ENCODE measurements around the gene ELOVL6. TPM values are rescaled to one million over a fixed set of nuclear protein-coding genes. Genes with fewer than 3 reads are reported as not detected.

ELOVL6 gene
- total RNA-seq, 1 experiment from 2014 or later, result 38.7 TPM

- BruUV-seq (replicated peaks), result no TSS peak
- 0 out of 2 replicates have a peak, but pooled peaks have one; percentile 19 for TF ChIP-seq SP1 (IDR thresholded peaks at IDR 0.05; ENCODE audit: low read depth)
- TF ChIP-seq ZNF274 (IDR thresholded peaks at IDR 0.05; ENCODE audit: low read depth, low read length), result no peak
- no peak for TF ChIP-seq CBX3 (IDR thresholded peaks at IDR 0.05; ENCODE audit: low read depth)
- H3K9me3 ChIP-seq (ENCODE audit: control insufficient read depth in 1 of 2, insufficient read depth in 1 of 2, low read depth in 1 of 2, low read length in 2 of 2), result no peaks in the 10 kb centered on the region
- H3K36me3 ChIP-seq (ENCODE audit: control insufficient read depth in 1 of 2, insufficient read depth in 2 of 2, low read length in 2 of 2), result no peaks in the 10 kb centered on the region
- H3K9me2 ChIP-seq (ENCODE audit: insufficient read depth), result no peaks in the 10 kb centered on the region
- H3K4me1 ChIP-seq (ENCODE audit: control insufficient read depth in 1 of 2, insufficient read depth in 2 of 2, low read length in 2 of 2), result peaks cover 7 to 11% of the 10 kb centered on the region in 2 experiments
- H2AFZ ChIP-seq (ENCODE audit: low read depth, low read length, poor library complexity, severe bottlenecking), result peak overlapping the region; percentile 90
- DNase-seq (ENCODE audit: low read depth, low spot score) (no peak), ATAC-seq (peak; percentile 69)
- CTCF ChIA-PET, result interaction anchor here (0.7 kb wide), 1 partner anchor 9 kb away, joined by 5 read pairs; no protein-coding TSS in a partner anchor
- H3K4me2 ChIP-seq (ENCODE audit: low read length), result peak overlapping the region; percentile 49
- H3K9ac ChIP-seq (ENCODE audit: low read length), result no peak overlapping the region
- RAD21 ChIA-PET (ENCODE audit: low non-redundant PET in 1 of 2, low total read pairs in 2 of 2, uncharacterized antibody in 2 of 2, unreplicated experiment in 2 of 2), result no interaction called here
- H3K79me2 ChIP-seq (ENCODE audit: insufficient read depth, low read length), result no peaks in the 10 kb centered on the region
- no peak overlapping the region for H3K4me3 ChIP-seq (replicated peaks in 1 of 2; ENCODE audit: low read depth in 1 of 2, low read length in 2 of 2)
- POLR2A ChIA-PET, result no interaction called here
- intact Hi-C loops (cut with micrococcal nuclease), result no loop called here
- H3K27me3 ChIP-seq (ENCODE audit: insufficient read depth, low read length), result no peaks in the 10 kb centered on the region
- no peak overlapping the region for H3K27ac ChIP-seq (ENCODE audit: low read depth, low read length)
- no peaks in the 10 kb centered on the region for H4K20me1 ChIP-seq (ENCODE audit: insufficient read depth)
These were observed 47.2 kb upstream of the ELOVL6 start for GRCh38 chr4:110245577-110245976.

GRCh38 chr4:110236324-110236723 is 37.9 kb upstream of the ELOVL6 start:
- H3K4me2 ChIP-seq (ENCODE audit: low read length), result no peak overlapping the region
- H3K9ac ChIP-seq (ENCODE audit: low read length), result no peak overlapping the region
- H3K27ac ChIP-seq (ENCODE audit: low read depth, low read length), result no peak overlapping the region
- no peaks in the 10 kb centered on the region for H3K27me3 ChIP-seq (ENCODE audit: insufficient read depth, low read length)
- no peak for DNase-seq (ENCODE audit: low read depth, low spot score)
- CTCF ChIA-PET, result interaction anchor here (0.6 kb wide), 1 partner anchor 10 kb away, joined by 5 read pairs; no protein-coding TSS in a partner anchor
- intact Hi-C loops (cut with micrococcal nuclease), result no loop called here
- no peaks in the 10 kb centered on the region for H3K4me1 ChIP-seq (ENCODE audit: control insufficient read depth in 1 of 2, insufficient read depth in 2 of 2, low read length in 2 of 2)
- RAD21 ChIA-PET (ENCODE audit: low non-redundant PET in 1 of 2, low total read pairs in 2 of 2, uncharacterized antibody in 2 of 2, unreplicated experiment in 2 of 2), result no interaction called here
- no peaks in the 10 kb centered on the region for H4K20me1 ChIP-seq (ENCODE audit: insufficient read depth)
- H3K36me3 ChIP-seq (ENCODE audit: control insufficient read depth in 1 of 2, insufficient read depth in 2 of 2, low read length in 2 of 2), result no peaks in the 10 kb centered on the region
- ATAC-seq, result no peak
- no peak overlapping the region for H3K4me3 ChIP-seq (replicated peaks in 1 of 2; ENCODE audit: low read depth in 1 of 2, low read length in 2 of 2)
- BruUV-seq (replicated peaks), result no TSS peak
- POLR2A ChIA-PET, result no interaction called here
- no peaks in the 10 kb centered on the region for H3K79me2 ChIP-seq (ENCODE audit: insufficient read depth, low read length)
- H2AFZ ChIP-seq (ENCODE audit: low read depth, low read length, poor library complexity, severe bottlenecking), result no peak overlapping the region
- H3K9me2 ChIP-seq (ENCODE audit: insufficient read depth), result no peaks in the 10 kb centered on the region
- H3K9me3 ChIP-seq (ENCODE audit: control insufficient read depth in 1 of 2, insufficient read depth in 1 of 2, low read depth in 1 of 2, low read length in 2 of 2), result no peaks in the 10 kb centered on the region
- no peak for TF ChIP-seq CBX3 (IDR thresholded peaks at IDR 0.05; ENCODE audit: low read depth)
- TF ChIP-seq POLR2AphosphoS5 (IDR thresholded peaks at IDR 0.05; ENCODE audit: low read depth, low read length), result no peak
- no peak for TF ChIP-seq YY1 (IDR thresholded peaks at IDR 0.05; ENCODE audit: extremely low read depth, insufficient replicate concordance, low read depth, low read length)
- TF ChIP-seq POLR2A (IDR thresholded peaks at IDR 0.05; ENCODE audit: borderline replicate concordance, extremely low read depth, insufficient read depth, insufficient read length), result no peak
- TF ChIP-seq RAD21 (IDR thresholded peaks at IDR 0.05; ENCODE audit: low read depth), result no peak
- TF ChIP-seq CTCF (IDR thresholded peaks at IDR 0.05 in 2 of 3, conservative IDR thresholded peaks at IDR 0.05 in 1 of 3; ENCODE audit: borderline replicate concordance in 1 of 3, insufficient read depth in 1 of 3, low read depth in 2 of 3, low read length in 2 of 3), result no peak
- TF ChIP-seq JUND (IDR thresholded peaks at IDR 0.05), result no peak
- TF ChIP-seq EGR1 (IDR thresholded peaks at IDR 0.05; ENCODE audit: low read depth), result no peak
- no peak for TF ChIP-seq SP1 (IDR thresholded peaks at IDR 0.05; ENCODE audit: low read depth)
- no peak for TF ChIP-seq MAX (IDR thresholded peaks at IDR 0.05)
- TF ChIP-seq EZH2 (IDR thresholded peaks at IDR 0.05), result no peak
- no peak for TF ChIP-seq TCF7L2 (IDR thresholded peaks at IDR 0.05; ENCODE audit: borderline replicate concordance, extremely low read depth, insufficient read depth, insufficient read length)
- no peak for TF ChIP-seq REST (IDR thresholded peaks at IDR 0.05; ENCODE audit: low read depth)
- no peak for TF ChIP-seq ZNF274 (IDR thresholded peaks at IDR 0.05; ENCODE audit: low read depth, low read length)
